IMR-90 (cell line): ENCODE measurements around the gene DAND5. TPM values are rescaled to one million over a fixed set of nuclear protein-coding genes. Genes with fewer than 3 reads are reported as not detected.

Source experiments
- ATAC-seq: fragments of 200-7000 bp; cut with Tn5 transposase; 2 replicates; pipeline ENCODE4 v1.9.1; 2020; ENCODE audit warnings: low read depth, mild to moderate bottlenecking, moderate library complexity
- BruUV-seq: library from RNA; stranded (reverse); fragments of 400-500 nt; replicated peaks from 2 replicates; lab custom pipeline; 2021; lab: Mats Ljungman, UMichigan
- CTCF ChIA-PET: fragments of 300-600 bp; formaldehyde crosslinking; extraction: SDS; loops from one replicate; lab custom pipeline; 2021; ENCODE audit warnings: antibody characterized with exemption; lab: Yijun Ruan, JAX
- POLR2A ChIA-PET: fragments of 300-600 bp; sonication (Branson Sonifier 250); formaldehyde crosslinking; loops from one replicate; lab custom pipeline; 2022; ENCODE audit warnings: antibody characterized with exemption; ENCODE audit not compliant: unreplicated experiment; lab: Charles Lee
- DNase-seq: peaks from one replicate; pipeline ENCODE4 v3.0.0; 2013
- H2AFZ ChIP-seq: replicated peaks from 2 replicates; pipeline ENCODE3; 2013; ENCODE audit warnings: low read length, mild to moderate bottlenecking; ENCODE audit not compliant: poor library complexity
- H2AK5ac ChIP-seq: 2 replicates; pipeline ENCODE4 v1.6.1; 2013; ENCODE audit warnings: low read depth, low read length, inconsistent platforms
- H2AK9ac ChIP-seq: replicated peaks from 2 replicates; pipeline ENCODE3; 2013; ENCODE audit warnings: mild to moderate bottlenecking, low read depth, low read length, moderate library complexity; ENCODE audit not compliant: poor library complexity
- H2BK120ac ChIP-seq: 2 replicates; pipeline ENCODE4 v1.6.1; 2013; ENCODE audit warnings: low read depth, low read length, inconsistent platforms
- H2BK15ac ChIP-seq: 3 replicates; pipeline ENCODE4 v1.6.1; 2013; ENCODE audit warnings: low read depth, low read length, inconsistent platforms
- H2BK20ac ChIP-seq: 2 replicates; pipeline ENCODE4 v1.6.1; 2013; ENCODE audit warnings: low read depth, mild to moderate bottlenecking, inconsistent platforms, low read length, moderate library complexity
- H2BK5ac ChIP-seq: 2 replicates; pipeline ENCODE4 v1.6.1; 2013; ENCODE audit warnings: mild to moderate bottlenecking, low read depth, low read length, inconsistent platforms; ENCODE audit not compliant: poor library complexity, severe bottlenecking
- H3K14ac ChIP-seq: replicated peaks from 2 replicates; pipeline ENCODE4 v1.6.1; 2013; ENCODE audit warnings: low read depth, low read length, inconsistent platforms
- H3K18ac ChIP-seq: 2 replicates; pipeline ENCODE4 v1.6.1; 2013; ENCODE audit warnings: low read depth, low read length, control low read depth
- H3K23ac ChIP-seq: 2 replicates; pipeline ENCODE4 v1.6.1; 2013; ENCODE audit warnings: low read depth, low read length, inconsistent platforms
- H3K27ac ChIP-seq: 2 replicates; pipeline ENCODE4 v1.5.1; 2013; ENCODE audit warnings: mild to moderate bottlenecking, control low read depth, low read length; ENCODE audit not compliant: insufficient read depth
- H3K27me3 ChIP-seq: 2 replicates; pipeline ENCODE4 v1.6.1; 2013; ENCODE audit warnings: low read length; ENCODE audit not compliant: control insufficient read depth, insufficient read depth
- H3K36me3 ChIP-seq: 2 replicates; pipeline ENCODE4 v1.6.1; 2013; ENCODE audit warnings: low read length, mixed read lengths; ENCODE audit not compliant: control insufficient read depth, insufficient read depth
- H3K4ac ChIP-seq: 2 replicates; pipeline ENCODE4 v1.6.1; 2013; ENCODE audit warnings: low read depth, low read length, inconsistent platforms
- H3K4me1 ChIP-seq: 2 replicates; pipeline ENCODE4 v1.6.1; 2013; ENCODE audit warnings: low read length, mixed read lengths; ENCODE audit not compliant: control insufficient read depth, insufficient read depth
- H3K4me2 ChIP-seq: 2 replicates; pipeline ENCODE4 v1.6.1; 2013; ENCODE audit warnings: low read depth, mild to moderate bottlenecking, control low read depth, low read length, moderate library complexity
- H3K4me3 ChIP-seq: 2 replicates; pipeline ENCODE4 v1.5.1; 2013; ENCODE audit warnings: low read depth, mild to moderate bottlenecking, control low read depth, low read length, moderate library complexity; ENCODE audit not compliant: insufficient read depth
- H3K56ac ChIP-seq: 2 replicates; pipeline ENCODE4 v1.6.1; 2013; ENCODE audit warnings: low read length, inconsistent platforms; ENCODE audit not compliant: insufficient read depth; ENCODE audit errors: extremely low read depth
- H3K79me1 ChIP-seq, 2 experiments: 2 replicates each; pipeline ENCODE4 v1.6.1; 2013; ENCODE audit warnings: low read length in 2 of 2, inconsistent platforms in 1 of 2, low read depth in 1 of 2
- H3K9ac ChIP-seq: 2 replicates; pipeline ENCODE4 v1.6.1; 2013; ENCODE audit warnings: low read depth, low read length, control low read depth
- H3K9me1 ChIP-seq: 2 replicates; pipeline ENCODE4 v1.6.1; 2013; ENCODE audit warnings: low read length, inconsistent platforms; ENCODE audit not compliant: insufficient read depth
- H3K9me3 ChIP-seq: 2 replicates; pipeline ENCODE4 v1.6.1; 2013; ENCODE audit warnings: low read length; ENCODE audit not compliant: control insufficient read depth, insufficient read depth
- H4K20me1 ChIP-seq: 2 replicates; pipeline ENCODE4 v1.6.1; 2013; ENCODE audit warnings: low read length, inconsistent platforms; ENCODE audit not compliant: insufficient read depth
- H4K5ac ChIP-seq: 2 replicates; pipeline ENCODE4 v1.6.1; 2013; ENCODE audit warnings: mild to moderate bottlenecking, low read depth, low read length, control low read depth
- H4K8ac ChIP-seq, 2 experiments: 2 replicates each; pipeline ENCODE4 v1.6.1; 2013; ENCODE audit warnings: low read depth in 2 of 2, low read length in 2 of 2, control low read depth in 1 of 2, inconsistent platforms in 1 of 2
- H4K91ac ChIP-seq: 2 replicates; pipeline ENCODE4 v1.6.1; 2013; ENCODE audit warnings: low read depth, low read length, inconsistent platforms; ENCODE audit not compliant: insufficient read depth
- BHLHE40 ChIP-seq: fragments of 150-350 bp; IDR thresholded peaks from 2 replicates; pipeline ENCODE4 v1.6.1; 2016; ENCODE audit warnings: mild to moderate bottlenecking, low read depth, low read length
- FOS ChIP-seq: fragments of 150-350 bp; IDR thresholded peaks from 2 replicates; pipeline ENCODE4 v1.6.1; 2016; ENCODE audit warnings: low read depth, low read length
- MXI1 ChIP-seq: IDR thresholded peaks from 2 replicates; pipeline ENCODE4 v1.6.1; 2012; ENCODE audit warnings: low read depth, mild to moderate bottlenecking, low read length, moderate library complexity, borderline replicate concordance
- NFE2L2 ChIP-seq: fragments of 150-350 bp; IDR thresholded peaks from 2 replicates; pipeline ENCODE4 v1.6.1; 2016; ENCODE audit warnings: low read depth, mild to moderate bottlenecking, low read length
- RFX5 ChIP-seq: IDR thresholded peaks from 2 replicates; pipeline ENCODE4 v1.8.0; 2012; ENCODE audit warnings: low read depth, mild to moderate bottlenecking, low read length, moderate library complexity
- WGBS, 2 experiments: methylation state at CpG; one replicate each; pipeline versions ENCODE4 v1.1.5 to v1.1.7; 2013; ENCODE audit warnings: missing lambda C conversion rate in 2 of 2; ENCODE audit not compliant: insufficient read length in 1 of 2; ENCODE audit errors: extremely low coverage in 2 of 2; 5-methylcytosine and 5-hydroxymethylcytosine counted together
- dilution Hi-C: fragments of 300-500 bp; cut with HindIII; formaldehyde crosslinking; loops from one replicate; pipeline ENCODE4 v1.14.3; 2018; ENCODE audit warnings: low sequenced_read_pairs; ENCODE audit not compliant: unreplicated experiment
- in situ Hi-C: fragments of 300-500 bp; cut with MboI; formaldehyde crosslinking; loops from 3 replicates; pipeline ENCODE4 v1.14.3; 2019; ENCODE audit warnings: low sequenced_read_pairs, inconsistent platforms, mixed read lengths
- intact Hi-C: fragments of 100-400 bp; cut with micrococcal nuclease; formaldehyde crosslinking; loops from 2 replicates; pipeline ENCODE4 v1.10.0; 2022
- polyA plus RNA-seq, 3 experiments: library from polyadenylated mRNA; depleted of rRNA; stranded (reverse); fragments of >200 nt; gene quantifications; 2 replicates each; pipeline ENCODE4 v1.2.3, GENCODE V29; 2012; ENCODE audit warnings: low replicate concordance in 1 of 3
- total RNA-seq: library from RNA; depleted of rRNA; stranded (reverse); fragments of >200 nt; gene quantifications from 2 replicates; pipeline ENCODE4 v1.2.3, GENCODE V29; 2012

The DAND5 gene
- total and polyA plus RNA-seq, 2 of the 4 experiments (the other 2 are of a cell fraction) = 0.03 TPM; not detected in 1

GRCh38 chr19:13022111-13022858 lies 52.9 kb downstream of the DAND5 start:
- H3K79me1 ChIP-seq = peaks cover 54 to 82% of the 10 kb centered on the region in 2 experiments
- no TSS peak for BruUV-seq
- H3K4me1 ChIP-seq = peaks cover 50% of the 10 kb centered on the region
- H2AK9ac ChIP-seq = peak overlapping the region; percentile 97
- peak overlapping the region; percentile 79 for H3K4me2 ChIP-seq
- POLR2A ChIA-PET = interaction anchor here (1.4 to 1.9 kb wide), 2 partner anchors 9 to 33 kb away, joined by 6 to 8 read pairs; no protein-coding TSS in a partner anchor
- peak overlapping the region; percentile 53; the same call in 2 of the 3 replicates for H2BK15ac ChIP-seq
- TF ChIP-seq BHLHE40 (no peak), RFX5 (no peak), MXI1 (peak; percentile 17; the same call in 1 of the 2 replicates), NFE2L2 (no peak), FOS (no peak)
- peaks cover 7% of the 10 kb centered on the region; the same call in 1 of the 2 replicates for H3K36me3 ChIP-seq
- in situ Hi-C loops = no loop called here
- intact Hi-C loops = loop anchor here (2.0 kb wide), 1 partner anchor 39 kb away; no protein-coding TSS in a partner anchor
- CTCF ChIA-PET = interaction anchor here (0.8 to 1.8 kb wide), 3 partner anchors 39 to 72 kb away, joined by 3 to 8 read pairs (median 3); no protein-coding TSS in a partner anchor
- H3K4ac ChIP-seq = peak overlapping the region; percentile 97
- peak; percentile 26 for ATAC-seq
- H2BK20ac ChIP-seq = peak overlapping the region; percentile 46; the same call in 1 of the 2 replicates
- H3K9me1 ChIP-seq = peaks cover 15% of the 10 kb centered on the region; the same call in 1 of the 2 replicates
- peak overlapping the region; percentile 93 for H2BK5ac ChIP-seq
- peak overlapping the region; percentile 65 for H3K14ac ChIP-seq
- H4K5ac ChIP-seq = peak overlapping the region; percentile 80
- DNase-seq = peak; percentile 76
- H3K9me3 ChIP-seq = no peaks in the 10 kb centered on the region
- no peaks in the 10 kb centered on the region for H3K27me3 ChIP-seq
- peak overlapping the region; percentile 87 for H3K9ac ChIP-seq
- H3K4me3 ChIP-seq = peak overlapping the region; percentile 55
- H3K18ac ChIP-seq = peak overlapping the region; percentile 88
- 0% methylated on average over 3 of the region's 22 CpGs; no CpG with 5 or more reads in 1 of the 2 experiments for WGBS, 2 experiments
- H3K27ac ChIP-seq = peak overlapping the region; percentile 92
- 0 out of 2 replicates have a peak, but pooled peaks cover 3% of the 10 kb centered on the region for H4K20me1 ChIP-seq
- dilution Hi-C loops = no loop called here
- peak overlapping the region; percentile 93 to 96 for H4K8ac ChIP-seq
- peak overlapping the region; percentile 73 for H2AFZ ChIP-seq
- peak overlapping the region; percentile 87 for H2BK120ac ChIP-seq
- peak overlapping the region; percentile 99 for H2AK5ac ChIP-seq
- H3K23ac ChIP-seq = peak overlapping the region; percentile 82
- peak overlapping the region; percentile 96 for H4K91ac ChIP-seq
- peak overlapping the region; percentile 64 for H3K56ac ChIP-seq
